HUES64 (cell line): ENCODE results near the gene MLNR.

ENCODE experiments used
- H3K27ac ChIP-seq: 2 replicates; pipeline ENCODE4 v1.7.0; 2013; ENCODE audit warnings: low read depth, low read length, inconsistent platforms
- H3K27me3 ChIP-seq: 2 replicates; pipeline ENCODE4 v1.6.1; 2013; ENCODE audit warnings: mild to moderate bottlenecking, low read length; ENCODE audit not compliant: insufficient read depth
- H3K36me3 ChIP-seq: 2 replicates; pipeline ENCODE4 v1.6.1; 2013; ENCODE audit warnings: mild to moderate bottlenecking, low read length; ENCODE audit not compliant: insufficient read depth
- H3K4me1 ChIP-seq: 2 replicates; pipeline ENCODE4 v1.6.1; 2013; ENCODE audit warnings: mild to moderate bottlenecking, low read length, moderate library complexity; ENCODE audit not compliant: insufficient read depth
- H3K4me3 ChIP-seq: 2 replicates; pipeline ENCODE4 v1.5.1; 2013; ENCODE audit warnings: mild to moderate bottlenecking, low read length, moderate library complexity
- H3K9ac ChIP-seq: 2 replicates; pipeline ENCODE4 v1.6.1; 2013; ENCODE audit warnings: mild to moderate bottlenecking, low read depth, low read length
- H3K9me3 ChIP-seq: 2 replicates; pipeline ENCODE4 v1.6.1; 2013; ENCODE audit warnings: low read depth, low read length; ENCODE audit not compliant: insufficient read depth
- WGBS: fragments of 150-250, 120-280 bp; methylation state at CpG from one replicate; pipeline ENCODE4 v1.1.7; 2013; ENCODE audit warnings: missing lambda C conversion rate; 5-methylcytosine and 5-hydroxymethylcytosine counted together

MLNR gene

GRCh38 chr13:49234741-49235140, 14.6 kb downstream of the MLNR start:
- Histone ChIP-seq H3K4me3 (no peak overlapping the region), H3K36me3 (no peaks in the 10 kb centered on the region), H3K9me3 (no peaks in the 10 kb centered on the region), H3K9ac (no peak overlapping the region), H3K27me3 (no peaks in the 10 kb centered on the region), H3K4me1 (no peaks in the 10 kb centered on the region), H3K27ac (no peak overlapping the region)
- WGBS, result 91% methylated on average over 2 of the region's 3 CpGs

- no peak overlapping the region for H3K9ac ChIP-seq
- H3K9me3 ChIP-seq, result no peaks in the 10 kb centered on the region
- no peaks in the 10 kb centered on the region for H3K27me3 ChIP-seq
- no peaks in the 10 kb centered on the region for H3K4me1 ChIP-seq
- H3K4me3 ChIP-seq, result no peak overlapping the region
- WGBS, result 94% methylated on average over 6 of the region's 6 CpGs
- H3K36me3 ChIP-seq, result no peaks in the 10 kb centered on the region
- no peak overlapping the region for H3K27ac ChIP-seq
Measured at GRCh38 chr13:49235856-49236431, 15.8 kb downstream of the MLNR start.

- Histone ChIP-seq H3K9me3 (no peaks in the 10 kb centered on the region), H3K27me3 (no peaks in the 10 kb centered on the region), H3K27ac (no peak overlapping the region), H3K36me3 (no peaks in the 10 kb centered on the region), H3K4me1 (no peaks in the 10 kb centered on the region), H3K9ac (no peak overlapping the region), H3K4me3 (no peak overlapping the region)
- WGBS, result 92% methylated on average over 2 of the region's 2 CpGs
Measured at GRCh38 chr13:49238621-49239020, 18.5 kb downstream of the MLNR start.

GRCh38 chr13:49240017-49240416, 19.9 kb downstream of the MLNR start:
- WGBS, result 38% methylated on average over 3 of the region's 4 CpGs

GRCh38 chr13:49241296-49241695, 21.2 kb downstream of the MLNR start:
- H3K27ac ChIP-seq, result no peak overlapping the region
- H3K9ac ChIP-seq, result no peak overlapping the region
- H3K4me1 ChIP-seq, result peaks cover 3% of the 10 kb centered on the region; the same call in 1 of the 2 replicates
- no peaks in the 10 kb centered on the region for H3K36me3 ChIP-seq
- H3K4me3 ChIP-seq, result no peak overlapping the region
- no peaks in the 10 kb centered on the region for H3K9me3 ChIP-seq
- H3K27me3 ChIP-seq, result no peaks in the 10 kb centered on the region
- WGBS, result 97% methylated on average over 6 of the region's 7 CpGs

More at GRCh38 chr13:49240017-49240416, 19.9 kb downstream of the MLNR start:
- Histone ChIP-seq H3K36me3 (no peaks in the 10 kb centered on the region), H3K4me3 (no peak overlapping the region), H3K27ac (no peak overlapping the region), H3K4me1 (peaks cover 3% of the 10 kb centered on the region; the same call in 1 of the 2 replicates), H3K27me3 (no peaks in the 10 kb centered on the region), H3K9ac (no peak overlapping the region), H3K9me3 (no peaks in the 10 kb centered on the region)

- Histone ChIP-seq H3K9me3 (no peaks in the 10 kb centered on the region), H3K4me3 (no peak overlapping the region), H3K9ac (no peak overlapping the region), H3K4me1 (peaks cover 13% of the 10 kb centered on the region; the same call in 1 of the 2 replicates), H3K27ac (no peak overlapping the region), H3K36me3 (no peaks in the 10 kb centered on the region), H3K27me3 (no peaks in the 10 kb centered on the region)
Measured at GRCh38 chr13:49245101-49245500, 25.0 kb downstream of the MLNR start.

- Histone ChIP-seq H3K4me1 (peaks cover 13% of the 10 kb centered on the region; the same call in 1 of the 2 replicates), H3K4me3 (peak overlapping the region; percentile 82), H3K36me3 (no peaks in the 10 kb centered on the region), H3K9ac (peak overlapping the region; percentile 73), H3K9me3 (no peaks in the 10 kb centered on the region), H3K27ac (peak overlapping the region; percentile 32), H3K27me3 (no peaks in the 10 kb centered on the region)
- WGBS, result 21% methylated on average over 4 of the region's 4 CpGs
Measured at GRCh38 chr13:49246850-49247642, 26.9 kb downstream of the MLNR start.

GRCh38 chr13:49247643-49248621, 27.8 kb downstream of the MLNR start, which contains the start of gene CDADC1:
CDADC1 (plus strand) TSS chr13:49247925; CDS start chr13:49248038, 113 bp downstream.
- Histone ChIP-seq H3K9me3 (no peaks in the 10 kb centered on the region), H3K4me1 (peaks cover 13% of the 10 kb centered on the region; the same call in 1 of the 2 replicates), H3K27me3 (no peaks in the 10 kb centered on the region), H3K4me3 (peak within 1 kb of the TSS; percentile 82), H3K36me3 (no peaks in the 10 kb centered on the region), H3K27ac (peak within 1 kb of the TSS; percentile 65), H3K9ac (peak within 1 kb of the TSS; percentile 73)
- under 1% methylated on average over 56 of the region's 56 CpGs for WGBS

- Histone ChIP-seq H3K36me3 (no peaks in the 10 kb centered on the region), H3K4me3 (peak overlapping the region; percentile 82), H3K9me3 (no peaks in the 10 kb centered on the region), H3K9ac (peak overlapping the region; percentile 56), H3K27me3 (no peaks in the 10 kb centered on the region), H3K4me1 (peaks cover 13% of the 10 kb centered on the region; the same call in 1 of the 2 replicates), H3K27ac (no peak overlapping the region)
- 5% methylated on average over 6 of the region's 6 CpGs for WGBS
Measured at GRCh38 chr13:49248622-49249002, 28.5 kb downstream of the MLNR start.

GRCh38 chr13:49251326-49251725, 31.2 kb downstream of the MLNR start:
- no peak overlapping the region for H3K4me3 ChIP-seq
- no peaks in the 10 kb centered on the region for H3K9me3 ChIP-seq
- 0 out of 2 replicates have a peak, but pooled peaks cover 7% of the 10 kb centered on the region for H3K36me3 ChIP-seq
- H3K4me1 ChIP-seq, result peaks cover 9% of the 10 kb centered on the region; the same call in 1 of the 2 replicates
- no peak overlapping the region for H3K9ac ChIP-seq
- no peak overlapping the region for H3K27ac ChIP-seq
- no peaks in the 10 kb centered on the region for H3K27me3 ChIP-seq
- 93% methylated on average over 5 of the region's 5 CpGs for WGBS
